T-cell (primary cell): ENCODE results near the gene IL32. TPM values are rescaled to one million over a fixed set of nuclear protein-coding genes. Genes with fewer than 3 reads are reported as not detected.

Experiments used
- ATAC-seq, 4 experiments: fragments of 200-7000 bp in 3 of 4; fragments of 150-1000 bp in 1 of 4; cut with Tn5 transposase; replicated peaks in 1 of 4; 1 replicate in 3 of 4; 2 replicates in 1 of 4; pipeline ENCODE4 v1.10.0; 2021; ENCODE audit warnings: moderate library complexity in 3 of 4, mild to moderate bottlenecking in 2 of 4, moderate number of reproducible peaks in 1 of 4
- CTCF ChIA-PET, 2 donors: fragments of 300-600 bp; sonication (Branson Sonifier 250); formaldehyde crosslinking; loops; one replicate each; lab custom pipeline; 2022; ENCODE audit warnings: antibody characterized with exemption in 2 of 2; lab: Charles Lee
- POLR2A ChIA-PET, 2 donors: fragments of 300-600 bp; sonication (Branson Sonifier 250); formaldehyde crosslinking; loops; one replicate each; lab custom pipeline; 2022; ENCODE audit warnings: antibody characterized with exemption in 2 of 2; lab: Charles Lee
- DNase-seq, 35 experiments: peaks; one replicate each; pipeline versions ENCODE4 v3.0.0 to v3.0.0-alpha.2; 2013 to 2023
- H3K27ac ChIP-seq: one replicate; pipeline ENCODE4 v1.5.1; 2013; ENCODE audit warnings: low read length
- H3K27me3 ChIP-seq, 2 experiments: replicated peaks in 1 of 2; 1 replicate in 1 of 2; 2 replicates in 1 of 2; pipeline versions ENCODE4 v1.6.1 to v1.7.0; 2013; ENCODE audit warnings: low read length in 1 of 2, mixed read lengths in 1 of 2; ENCODE audit not compliant: control insufficient read depth in 2 of 2, insufficient read depth in 2 of 2; ENCODE audit errors: extremely low read depth in 1 of 2
- H3K36me3 ChIP-seq, 2 donors: 1 replicate in 1 of 2; 2 replicates in 1 of 2; pipeline versions ENCODE4 v1.6.1 to v1.7.0; 2013; ENCODE audit warnings: low read length in 1 of 2; ENCODE audit not compliant: control insufficient read depth in 2 of 2, insufficient read depth in 1 of 2; ENCODE audit errors: extremely low read depth in 1 of 2
- H3K4me1 ChIP-seq, 2 experiments: 1 replicate in 1 of 2; 2 replicates in 1 of 2; pipeline versions ENCODE4 v1.6.1 to v1.7.0; 2013; ENCODE audit warnings: low read length in 2 of 2, mixed read lengths in 1 of 2; ENCODE audit not compliant: insufficient read depth in 2 of 2, control insufficient read depth in 1 of 2; ENCODE audit errors: extremely low read depth in 1 of 2
- H3K4me3 ChIP-seq, 2 donors: 1 replicate in 1 of 2; 2 replicates in 1 of 2; pipeline versions ENCODE4 v1.5.1 to v1.7.0; 2013; ENCODE audit warnings: mild to moderate bottlenecking in 2 of 2, low read length in 1 of 2, moderate library complexity in 1 of 2; ENCODE audit not compliant: control insufficient read depth in 1 of 2; ENCODE audit errors: extremely low read depth in 1 of 2
- H3K9me3 ChIP-seq: 2 replicates; pipeline ENCODE4 v1.7.0; 2013
- H3K27ac Mint-ChIP-seq, 2 donors: one replicate each; pipeline ENCODE4 v1.8.0; 2020 to 2021; ENCODE audit warnings: mild to moderate bottlenecking in 2 of 2, mixed read lengths in 2 of 2
- H3K27me3 Mint-ChIP-seq, 2 donors: one replicate each; pipeline ENCODE4 v1.8.0; 2021 to 2022; ENCODE audit warnings: mixed read lengths in 2 of 2
- H3K36me3 Mint-ChIP-seq: one replicate; pipeline ENCODE4 v1.8.0; 2021; ENCODE audit warnings: mixed read lengths
- H3K4me1 Mint-ChIP-seq, 3 donors: one replicate each; pipeline ENCODE4 v1.8.0; 2020 to 2022; ENCODE audit warnings: mixed read lengths in 3 of 3, mild to moderate bottlenecking in 1 of 3
- H3K4me3 Mint-ChIP-seq, 3 donors: one replicate each; pipeline ENCODE4 v1.8.0; 2020 to 2022; ENCODE audit warnings: mild to moderate bottlenecking in 3 of 3, mixed read lengths in 3 of 3, moderate library complexity in 3 of 3
- H3K9me3 Mint-ChIP-seq, 3 donors: one replicate each; pipeline ENCODE4 v1.8.0; 2020 to 2022; ENCODE audit warnings: mixed read lengths in 3 of 3
- WGBS: methylation state at CpG from one replicate; pipeline ENCODE4 v1.1.5; 2013; ENCODE audit warnings: missing lambda C conversion rate; ENCODE audit not compliant: insufficient coverage; 5-methylcytosine and 5-hydroxymethylcytosine counted together
- total RNA-seq, 35 experiments: library from RNA in 6 of 35; stranded (reverse) in 6 of 35; fragments of 120-200 nt in 1 of 35; gene quantifications; one replicate each; pipeline versions ENCODE4 v1.2.1 to v1.2.4 and lab custom pipeline; 2013 to 2026

The IL32 gene
- total RNA-seq, 5 donors from 2014 or later (not counting 1 experiment from before 2014, with no cell fraction given) = 736 to 1,200 (median 999) TPM

- no peaks in the 10 kb centered on the region for H3K9me3 ChIP-seq
- 36% methylated on average over 5 of the region's 7 CpGs for WGBS
- no peak overlapping the region for H3K4me3 ChIP-seq
- H3K27ac Mint-ChIP-seq = peak overlapping the region in 1 of 2 donors; percentile 55
- no peaks in the 10 kb centered on the region for H3K36me3 Mint-ChIP-seq
- no peak overlapping the region for H3K27ac ChIP-seq
- ATAC-seq (no peak), DNase-seq (no peak)
- H3K27me3 Mint-ChIP-seq = peaks cover 51 to 60% of the 10 kb centered on the region in 2 donors
- H3K4me3 Mint-ChIP-seq = no peak overlapping the region
- H3K36me3 ChIP-seq = peaks cover 0 to under 1% of the 10 kb centered on the region in 2 donors
- H3K9me3 Mint-ChIP-seq = no peaks in the 10 kb centered on the region
- H3K27me3 ChIP-seq = peaks cover 7 to 89% of the 10 kb centered on the region in 2 experiments
- POLR2A ChIA-PET = interaction anchor here in 1 of 2 donors (0.6 kb wide), 1 partner anchor 45 kb away, joined by 3 read pairs; no protein-coding TSS in a partner anchor
- CTCF ChIA-PET = interaction anchor here (0.7 to 1.3 kb wide), 3 partner anchors 12 to 225 kb away, joined by 3 to 7 read pairs (median 5); partner anchors contain the start of gene TNFRSF12A (in 1 of the 2)
- H3K4me1 Mint-ChIP-seq = peaks cover 25 to 44% (median 35%) of the 10 kb centered on the region in 3 donors
- H3K4me1 ChIP-seq = peaks cover 3 to 45% of the 10 kb centered on the region in 2 experiments
Observed at GRCh38 chr16:3032624-3033023, 32.8 kb upstream of the IL32 start.

DNA sequence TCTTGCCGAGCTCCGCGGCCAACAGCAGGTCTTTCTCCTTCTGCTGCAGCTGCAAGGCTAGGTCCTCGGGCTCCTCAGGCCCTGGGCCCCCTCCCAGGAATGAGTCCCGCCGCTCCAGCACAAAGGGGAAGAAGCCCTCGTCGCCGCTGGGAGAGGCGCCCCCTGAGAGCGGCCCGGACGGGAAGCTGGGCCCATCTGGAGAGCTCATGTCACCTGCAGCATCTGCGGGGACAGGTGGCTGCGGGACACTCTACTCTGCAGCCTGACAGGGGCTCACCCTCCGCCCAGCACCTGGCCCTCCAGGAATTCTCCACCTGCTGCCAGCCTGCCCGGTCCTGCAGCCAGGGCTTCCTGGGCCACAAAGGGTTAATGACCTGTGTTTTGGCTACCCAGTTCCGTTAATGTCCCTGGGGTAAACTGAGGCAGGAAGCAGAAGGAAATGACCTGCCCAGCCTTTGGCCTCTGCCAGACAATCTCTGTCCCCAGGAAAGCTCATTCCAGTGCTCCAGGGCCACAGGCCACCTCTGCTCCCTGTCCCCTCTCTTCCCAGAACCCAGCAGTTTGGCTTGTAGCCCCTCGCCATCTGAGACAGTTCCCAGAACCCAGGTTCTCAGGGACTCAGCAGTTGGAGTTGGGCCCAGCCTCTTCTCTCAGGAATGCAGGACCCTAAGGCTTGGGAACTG is 30.0 kb upstream of the IL32 start:
- 33% methylated on average over 18 of the region's 19 CpGs for WGBS
- peak overlapping the region in 1 of 2 donors; percentile 43 for H3K27ac Mint-ChIP-seq
- peak overlapping the region in 1 of 3 donors; percentile 35 for H3K4me3 Mint-ChIP-seq
- H3K27me3 ChIP-seq = peaks cover 10 to 98% of the 10 kb centered on the region in 2 experiments
- H3K36me3 Mint-ChIP-seq = no peaks in the 10 kb centered on the region
- no peaks in the 10 kb centered on the region for H3K9me3 Mint-ChIP-seq
- no peaks in the 10 kb centered on the region for H3K36me3 ChIP-seq
- no peak overlapping the region for H3K4me3 ChIP-seq
- DNase-seq (no peak), ATAC-seq (no peak)
- peaks cover 8 to 19% (median 19%) of the 10 kb centered on the region in 3 donors for H3K4me1 Mint-ChIP-seq
- POLR2A ChIA-PET = interaction anchor here (0.6 kb wide), 2 partner anchors 10 to 112 kb away, joined by 5 to 8 read pairs; no protein-coding TSS in a partner anchor
- CTCF ChIA-PET = interaction anchor here in 1 of 2 donors (0.6 to 1.0 kb wide), 2 partner anchors 8 to 9 kb away, joined by 4 to 5 read pairs; no protein-coding TSS in a partner anchor
- H3K4me1 ChIP-seq = peaks cover 0 to 19% of the 10 kb centered on the region in 2 experiments
- H3K27me3 Mint-ChIP-seq = peaks cover 52 to 76% of the 10 kb centered on the region in 2 donors
- no peaks in the 10 kb centered on the region for H3K9me3 ChIP-seq
- H3K27ac ChIP-seq = no peak overlapping the region

- POLR2A ChIA-PET = interaction anchor here (0.6 kb wide), 2 partner anchors 10 to 111 kb away, joined by 5 to 8 read pairs; no protein-coding TSS in a partner anchor
- DNase-seq = no peak
- Histone ChIP-seq H3K4me1 (peaks cover 0 to 18% of the 10 kb centered on the region in 2 experiments), H3K27me3 (peaks cover 10 to 95% of the 10 kb centered on the region in 2 experiments), H3K9me3 (no peaks in the 10 kb centered on the region), H3K36me3 (no peaks in the 10 kb centered on the region), H3K27ac (no peak overlapping the region), H3K4me3 (peak overlapping the region in 1 of 2 donors; percentile 10)
- WGBS = 6% methylated on average over 29 of the region's 40 CpGs
- no peaks in the 10 kb centered on the region for H3K9me3 Mint-ChIP-seq
- CTCF ChIA-PET = interaction anchor here in 1 of 2 donors (0.6 to 1.0 kb wide), 2 partner anchors 8 kb away, joined by 4 to 5 read pairs; no protein-coding TSS in a partner anchor
- H3K4me1 Mint-ChIP-seq = peaks cover 8 to 19% (median 17%) of the 10 kb centered on the region in 3 donors
- H3K27ac Mint-ChIP-seq = peak overlapping the region in 1 of 2 donors; percentile 43
- H3K36me3 Mint-ChIP-seq = no peaks in the 10 kb centered on the region
- peak overlapping the region in 1 of 3 donors; percentile 35 for H3K4me3 Mint-ChIP-seq
- peak in 2 of 4 experiments; percentile 17 to 30 for ATAC-seq
- peaks cover 53 to 80% of the 10 kb centered on the region in 2 donors for H3K27me3 Mint-ChIP-seq
Observed at GRCh38 chr16:3035972-3036725, 29.3 kb upstream of the IL32 start.

- Mint-ChIP-seq H3K27ac (peak within 1 kb of the TSS in 1 of 2 donors; percentile 43), H3K4me1 (peaks cover 6 to 17% (median 17%) of the 10 kb centered on the region in 3 donors), H3K4me3 (peak within 1 kb of the TSS in 1 of 3 donors; percentile 65), H3K27me3 (peaks cover 53 to 79% of the 10 kb centered on the region in 2 donors), H3K36me3 (no peaks in the 10 kb centered on the region), H3K9me3 (no peaks in the 10 kb centered on the region)
- peak within 1 kb of the TSS in 1 of 2 donors; percentile 10 for H3K4me3 ChIP-seq
- H3K9me3 ChIP-seq = no peaks in the 10 kb centered on the region
- DNase-seq (no peak), ATAC-seq (peak in 2 of 4 experiments; percentile 15 to 26)
- 5% methylated on average over 38 of the region's 44 CpGs for WGBS
- H3K27me3 ChIP-seq = peaks cover 10 to 97% of the 10 kb centered on the region in 2 experiments
- ChIA-PET CTCF (no interaction called here), POLR2A (no interaction called here)
- H3K36me3 ChIP-seq = no peaks in the 10 kb centered on the region
- no peak within 1 kb of the TSS for H3K27ac ChIP-seq
- H3K4me1 ChIP-seq = peaks cover 0 to 18% of the 10 kb centered on the region in 2 experiments
Observed at GRCh38 chr16:3036726-3037315, 28.6 kb upstream of the IL32 start, which contains the start of gene BICDL2. TSS of gene BICDL2 (minus strand) at chr16:3036944. CDS start at chr16:3035496, 1,448 bp downstream.

GRCh38 chr16:3038256-3038655 is 27.2 kb upstream of the IL32 start:
- no peaks in the 10 kb centered on the region for H3K36me3 Mint-ChIP-seq
- peaks cover 0 to 18% of the 10 kb centered on the region in 2 experiments for H3K4me1 ChIP-seq
- peaks cover 6 to 17% (median 16%) of the 10 kb centered on the region in 3 donors for H3K4me1 Mint-ChIP-seq
- no peaks in the 10 kb centered on the region for H3K36me3 ChIP-seq
- 56% methylated on average over 8 of the region's 11 CpGs for WGBS
- no peak for DNase-seq
- no peak for ATAC-seq
- POLR2A ChIA-PET = no interaction called here
- H3K4me3 Mint-ChIP-seq = no peak overlapping the region
- peaks cover 42 to 78% of the 10 kb centered on the region in 2 donors for H3K27me3 Mint-ChIP-seq
- no peak overlapping the region for H3K4me3 ChIP-seq
- no peak overlapping the region for H3K27ac ChIP-seq
- H3K27me3 ChIP-seq = peaks cover 6 to 97% of the 10 kb centered on the region in 2 experiments
- no peaks in the 10 kb centered on the region for H3K9me3 ChIP-seq
- CTCF ChIA-PET = no interaction called here
- no peaks in the 10 kb centered on the region for H3K9me3 Mint-ChIP-seq
- H3K27ac Mint-ChIP-seq = no peak overlapping the region
